ENCODE measurements around the gene KIF7.
"Not testable (repeated sequence)": the region's sequence is repeated elsewhere in the genome, so short reads cannot be mapped to it uniquely, and the experiment has no call there.

KIF7 gene

GRCh38 chr15:89654847-89655805, at the start of gene KIF7:
Gene KIF7 (minus strand): TSS chr15:89655467. CDS start chr15:89652930, 2,537 bp downstream.
- peak; percentile 49 to 54 for DNase-seq

DNA sequence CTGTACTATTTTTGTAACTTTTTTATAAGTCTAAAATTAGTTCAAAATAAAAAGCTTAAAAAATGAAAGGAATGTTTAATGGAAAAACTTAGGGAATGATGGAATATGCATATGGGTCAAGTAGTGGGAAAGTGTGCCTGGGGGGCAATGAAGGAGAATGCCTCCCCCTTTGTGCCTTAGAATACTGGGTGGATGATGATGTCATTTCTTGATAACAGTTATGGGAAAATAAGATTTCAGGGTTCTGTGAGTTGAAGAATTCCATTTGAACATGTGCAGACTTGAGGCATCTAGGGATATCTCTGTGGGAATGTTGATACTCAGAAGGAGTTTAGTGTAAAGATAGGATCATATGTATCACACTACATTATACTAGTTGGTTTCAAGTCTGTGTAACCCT, 49.1 kb upstream of the KIF7 start:
- DNase-seq, result no peak

DNA sequence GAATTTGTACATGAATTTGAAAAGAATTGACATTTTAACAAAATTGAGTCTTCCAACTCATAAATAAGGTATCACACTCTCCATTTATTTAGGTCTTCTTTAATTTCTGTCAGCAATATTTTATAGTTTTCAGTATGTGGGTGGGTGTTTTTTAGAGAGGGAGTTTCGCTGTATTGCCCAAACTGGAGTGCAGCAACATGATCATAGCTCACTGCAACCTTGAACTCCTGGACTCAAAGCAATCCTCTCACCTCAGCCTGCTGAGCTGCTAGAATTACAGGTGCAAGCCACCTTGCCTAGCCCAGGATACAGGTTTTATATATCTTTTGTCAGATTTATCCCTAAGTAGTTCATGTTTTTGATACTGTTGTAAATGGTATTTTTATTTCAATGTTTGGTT, 39.9 kb upstream of the KIF7 start:
- no peak for DNase-seq

- no peak for DNase-seq
Measured at GRCh38 chr15:89693696-89694095, 38.4 kb upstream of the KIF7 start.

DNA sequence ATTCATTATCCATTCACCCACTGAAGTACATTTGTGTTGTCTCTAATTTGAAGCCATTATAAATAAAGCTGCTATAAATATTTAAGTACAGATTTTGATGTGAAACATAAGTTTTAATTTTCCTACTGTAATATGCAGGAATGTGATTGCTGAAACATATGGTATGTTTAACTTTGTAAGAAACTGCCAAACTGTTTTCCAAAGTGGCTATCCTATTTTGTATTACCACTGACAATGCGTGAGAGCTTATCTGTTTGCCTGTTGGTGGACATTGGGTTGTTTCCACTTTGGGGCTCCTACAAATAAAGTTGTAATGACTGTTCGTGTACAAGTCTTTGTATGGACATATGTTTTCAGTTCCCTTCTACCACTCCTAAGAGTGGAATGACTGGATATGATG, 37.8 kb upstream of the KIF7 start:
- DNase-seq, result no peak

- DNase-seq, result peak; percentile 84 to 86
Measured at GRCh38 chr15:89690276-89691218, 35.3 kb upstream of the KIF7 start, which contains the start of the genes PEX11A and WDR93. Gene PEX11A (minus strand): TSS chr15:89690754. CDS start chr15:89690632, 122 bp downstream. Gene WDR93 (plus strand): TSS chr15:89690811. CDS start chr15:89701747, 10,936 bp downstream.

DNA sequence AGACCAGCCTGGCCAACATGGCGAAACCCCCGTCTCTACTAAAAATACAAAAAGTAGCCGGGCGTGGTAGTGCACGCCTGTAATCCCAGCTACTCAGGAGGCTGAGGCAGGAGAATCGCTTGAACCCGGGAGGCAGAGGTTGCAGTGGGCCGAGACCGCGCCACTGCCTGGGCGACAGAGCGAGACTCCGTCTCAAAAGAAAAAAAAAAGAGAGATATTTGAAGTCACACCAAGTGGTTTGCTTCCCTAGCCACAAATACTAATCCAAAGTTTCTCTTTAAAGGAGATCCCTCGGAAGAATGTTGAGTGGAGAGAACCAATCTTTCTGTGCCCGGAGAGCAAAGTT, 34.6 kb upstream of the KIF7 start:
- DNase-seq, result not testable (repeated sequence)

DNA sequence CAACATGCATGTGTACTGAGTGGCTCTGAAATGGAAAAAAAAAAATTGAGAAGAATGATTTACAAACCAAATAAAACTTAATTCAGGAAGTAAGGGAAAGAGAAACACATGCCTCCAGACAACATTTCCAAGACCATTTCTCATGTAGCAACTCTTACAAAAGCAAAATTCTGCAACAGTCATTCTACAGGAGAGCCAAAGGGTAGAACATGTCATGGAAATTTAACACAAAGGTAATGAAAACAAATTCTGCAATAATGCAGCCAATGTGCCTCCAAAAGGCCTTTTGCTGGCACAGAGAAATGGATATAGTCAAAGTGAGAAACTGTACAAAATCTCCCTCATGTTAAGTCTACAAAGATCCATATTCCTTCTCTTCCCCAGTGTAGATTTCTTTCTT, 31.3 kb upstream of the KIF7 start:
- no peak for DNase-seq

- no peak for DNase-seq
Measured at GRCh38 chr15:89685995-89686394, 30.7 kb upstream of the KIF7 start.

DNA sequence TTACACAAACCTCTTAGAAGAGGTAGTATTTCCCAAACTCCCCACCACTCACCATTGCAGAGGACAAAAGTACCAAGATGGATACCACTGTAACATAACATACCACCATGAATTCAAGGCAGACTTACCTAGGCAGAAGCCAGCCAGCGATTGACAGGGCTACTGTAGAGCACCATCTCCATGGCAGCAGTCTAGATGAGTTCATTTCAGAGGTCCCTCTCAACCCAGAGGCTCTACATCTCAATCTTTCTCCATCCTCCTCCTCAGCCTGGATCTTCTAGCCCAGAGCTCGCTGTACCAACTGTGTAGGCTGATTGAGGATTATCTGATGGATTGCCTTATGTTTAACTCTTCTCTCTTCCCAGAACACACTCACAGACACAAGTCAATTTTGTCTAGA, 25.9 kb upstream of the KIF7 start:
- no peak for DNase-seq

DNA sequence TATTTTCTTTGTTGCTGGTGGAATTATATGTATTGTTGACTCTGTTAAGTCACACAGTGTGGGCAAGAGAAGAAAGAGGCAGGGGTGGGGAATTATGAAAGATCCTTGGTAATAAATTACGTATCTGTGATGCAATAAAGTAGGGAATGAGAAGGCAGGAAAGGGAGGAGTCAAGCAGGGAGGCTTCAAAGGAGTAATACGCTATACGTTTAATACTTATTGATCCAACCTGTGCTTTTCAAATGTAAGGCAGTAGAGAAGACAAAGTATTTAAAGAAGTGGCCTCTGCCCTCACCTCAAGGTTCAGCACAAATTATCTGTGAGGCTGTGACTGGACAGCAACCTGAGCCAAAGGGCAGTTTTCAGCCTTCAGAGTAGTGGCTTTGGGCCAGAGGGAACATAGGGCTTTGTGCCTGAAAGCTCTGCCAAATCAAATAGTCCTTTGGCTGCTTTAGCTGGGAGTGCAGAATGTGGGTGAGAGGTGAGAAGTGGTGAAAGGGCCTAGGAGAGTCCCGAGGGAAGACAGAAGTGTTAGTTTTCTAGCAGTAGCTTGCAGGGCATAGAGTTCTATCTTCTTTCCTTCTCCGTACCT, 25.1 kb upstream of the KIF7 start:
- DNase-seq, result no peak

DNA sequence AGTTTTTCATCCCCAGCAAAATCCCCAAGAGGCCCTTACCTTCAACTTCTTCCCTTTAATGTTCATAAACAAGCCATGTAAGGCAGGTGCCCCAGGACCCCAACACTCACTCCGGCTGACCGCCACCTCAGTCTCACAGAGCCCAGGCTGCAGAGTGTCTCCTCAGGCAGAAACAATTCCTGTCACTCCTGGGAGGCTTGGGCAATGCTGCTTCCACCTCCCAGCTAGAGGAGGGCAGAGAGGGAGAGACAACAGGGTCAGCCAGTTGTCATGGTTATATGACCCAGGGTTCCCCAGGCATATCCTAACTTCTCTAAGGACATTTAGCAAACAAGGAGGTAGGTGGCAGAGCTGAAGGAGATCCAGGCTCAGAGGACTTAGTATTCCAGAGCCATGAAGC, 23.9 kb upstream of the KIF7 start, which contains the start of gene PLIN1:
PLIN1 (minus strand) TSS at position 156 of the 400 bp plus-strand sequence. CDS start 1,878 bp downstream, outside the sequence.
- DNase-seq, result no peak

- no peak for DNase-seq
Measured at GRCh38 chr15:89677381-89677780, 22.1 kb upstream of the KIF7 start.

DNA sequence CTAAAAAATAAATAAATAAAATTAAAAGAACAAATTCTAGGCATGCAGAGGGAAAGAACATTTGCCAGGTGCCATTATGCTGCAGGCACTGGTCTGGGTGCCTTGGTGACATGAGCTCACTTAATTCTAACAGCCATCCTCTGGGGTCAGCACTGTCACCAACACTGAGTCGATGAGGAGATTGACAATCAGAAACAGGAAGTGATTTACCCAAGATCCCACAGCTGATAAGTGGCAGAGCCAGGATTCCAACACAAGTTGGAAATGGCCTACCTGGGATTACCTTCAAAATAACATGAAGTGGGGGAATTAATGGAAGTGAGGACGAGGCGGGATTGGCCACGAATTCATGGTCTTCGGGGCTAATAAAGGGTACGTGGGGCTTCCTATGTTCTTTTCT, 20.3 kb upstream of the KIF7 start:
- DNase-seq, result no peak

DNA sequence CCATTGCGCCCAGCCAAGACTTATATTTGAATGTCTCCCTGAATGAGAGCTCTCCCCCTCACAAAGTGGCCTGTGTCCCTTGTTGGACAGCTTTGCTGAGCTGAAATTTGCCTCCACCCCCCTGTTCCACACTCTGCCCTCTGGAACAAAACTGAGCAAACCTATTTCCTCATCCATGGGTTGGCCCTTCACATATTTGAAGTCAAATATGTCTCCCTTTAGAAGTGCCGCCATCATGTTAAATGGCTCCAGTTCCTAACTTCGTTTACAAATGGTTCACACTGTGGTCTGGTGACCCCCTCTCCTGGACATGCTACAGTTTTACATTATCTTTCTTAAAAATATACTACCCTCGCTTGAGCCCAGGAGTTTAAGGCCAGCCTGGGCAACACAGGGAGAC, 19.3 kb upstream of the KIF7 start:
- no peak for DNase-seq

DNA sequence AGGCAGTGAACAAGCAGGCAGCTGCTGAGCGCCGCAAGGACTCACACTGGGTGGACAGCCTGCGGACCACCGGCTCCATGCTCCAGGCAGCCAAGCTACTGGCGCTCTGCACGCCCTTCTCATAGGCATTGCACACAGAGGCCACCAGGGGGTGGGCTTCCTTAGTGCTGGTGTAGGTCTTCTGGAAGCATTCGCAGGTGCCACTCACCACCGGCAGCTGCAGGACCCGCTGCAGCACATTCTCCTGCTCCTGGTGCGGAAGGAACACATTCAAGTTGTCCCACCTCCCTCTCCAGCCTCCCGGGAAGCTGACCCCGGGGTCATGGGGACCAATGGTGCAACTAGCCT, 17.9 kb upstream of the KIF7 start:
- peak; percentile 39 to 54 for DNase-seq

DNA sequence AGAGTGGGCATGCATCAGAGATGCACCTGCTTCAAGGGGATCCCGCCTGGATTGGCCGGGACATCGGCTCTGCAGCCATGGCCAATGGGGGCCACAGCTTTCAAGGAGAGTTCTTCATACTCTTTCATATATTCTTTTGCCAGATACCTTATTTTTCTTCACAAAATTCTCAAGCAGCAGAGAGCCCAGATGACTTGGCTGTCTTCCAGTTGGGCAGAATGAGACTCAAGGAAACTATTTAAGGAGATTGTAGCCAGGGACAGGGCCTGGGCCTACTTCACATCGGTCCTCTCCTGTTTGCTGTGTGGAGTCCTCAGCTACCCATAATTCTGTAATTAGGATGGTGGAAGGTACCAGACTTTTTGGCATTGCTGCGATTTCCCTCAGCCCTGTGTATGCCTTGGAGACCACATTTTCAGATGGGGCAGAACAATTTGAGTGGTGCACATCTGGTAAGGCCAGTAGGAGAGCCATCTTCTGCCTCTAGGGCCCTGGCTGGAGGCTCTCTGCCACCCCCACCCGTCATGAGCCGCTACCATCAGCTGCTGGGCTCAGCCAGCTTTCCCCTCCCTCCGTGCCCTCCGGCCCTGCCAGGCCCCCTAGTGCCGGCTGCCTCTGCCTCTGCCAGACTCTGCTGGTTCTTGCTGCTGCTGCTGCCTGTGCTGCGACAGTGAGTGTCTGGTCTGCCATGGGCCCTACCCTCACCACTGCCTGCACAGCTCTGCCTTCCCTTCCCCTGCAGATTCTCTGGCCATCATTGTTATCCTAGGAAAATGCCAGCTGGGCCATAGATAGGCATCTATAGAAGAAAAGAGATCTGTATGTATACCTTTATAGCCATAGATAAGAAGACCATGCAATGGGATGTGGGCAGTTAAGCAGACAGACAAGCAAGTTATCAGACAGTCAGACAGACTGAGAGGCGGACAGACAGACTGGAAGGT, 17.2 kb upstream of the KIF7 start:
- no peak for DNase-seq

DNA sequence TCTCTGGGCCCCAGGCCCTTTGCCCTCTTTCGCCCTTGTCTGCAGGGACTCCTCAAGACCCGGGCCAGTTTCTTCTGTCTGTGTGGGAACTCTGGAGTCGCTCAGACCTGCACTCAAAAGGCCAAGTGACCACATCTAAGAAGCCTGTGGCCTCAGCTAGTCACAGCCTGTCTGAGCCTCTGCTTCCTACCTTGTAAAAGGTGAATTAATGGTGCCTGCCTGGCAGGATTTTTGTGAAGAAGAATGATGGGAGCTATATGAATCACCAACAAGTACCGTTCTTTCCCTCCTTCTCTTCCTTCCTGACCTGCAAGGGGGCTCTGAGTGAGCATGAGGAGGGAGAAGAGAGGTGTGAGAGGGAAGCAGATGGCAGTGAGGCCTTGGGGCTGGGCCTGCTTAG, 16.4 kb upstream of the KIF7 start:
- no peak for DNase-seq

DNA sequence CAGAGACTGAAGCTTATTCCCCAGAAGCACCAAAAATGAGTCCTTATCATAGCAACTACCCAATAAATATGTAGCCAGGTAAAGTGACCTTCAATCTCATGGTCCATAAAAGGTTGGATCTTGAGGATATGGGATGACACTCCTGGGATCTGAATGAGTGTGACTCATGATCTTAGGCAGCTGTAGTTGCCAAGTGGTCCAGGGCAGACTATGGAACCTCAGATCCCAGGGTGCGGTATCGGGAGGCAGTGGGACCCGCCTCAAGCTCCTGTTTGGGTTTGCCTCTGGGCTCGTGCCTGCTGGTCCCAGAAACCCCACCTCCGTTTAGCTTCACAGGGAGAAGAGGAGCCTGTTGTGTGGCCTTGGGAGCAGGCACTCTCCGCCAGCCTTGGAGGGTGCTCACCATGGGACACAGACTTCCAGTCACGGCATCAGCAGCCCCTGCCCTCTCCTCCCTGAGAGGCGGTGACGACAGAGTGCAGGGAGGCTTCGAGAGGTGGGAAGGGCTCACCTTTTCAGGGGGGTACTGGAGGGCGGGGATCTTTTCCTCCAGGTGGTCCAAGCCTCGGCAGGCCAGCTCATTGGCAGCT, 15.8 kb upstream of the KIF7 start:
- DNase-seq, result no peak

- no peak for DNase-seq
Measured at GRCh38 chr15:89669941-89670340, 14.7 kb upstream of the KIF7 start.

GRCh38 chr15:89669309-89669865, 14.1 kb upstream of the KIF7 start:
- no peak for DNase-seq

Data from activated T-cell treated with anti-CD3 and anti-CD28 coated beads, Interleukin-2, amount 50 U/mL, for 48 hours (primary cell).